Esophagus squamous epithelium (tissue), 4 donors: ENCODE results near the gene SS18L1.

ENCODE experiments used
- CTCF ChIP-seq, 6 experiments: fragments of 450-650 bp in 4 of 6; fragments of 200-600 bp in 2 of 6; sonication (generic) in 2 of 6; IDR thresholded peaks; one replicate each; pipeline ENCODE4 v1.5.1; 2016 to 2019; ENCODE audit warnings: antibody characterized with exemption in 6 of 6, mild to moderate bottlenecking in 4 of 6, moderate library complexity in 4 of 6
- POLR2A ChIP-seq, 4 donors: fragments of 450-650 bp; IDR thresholded peaks; one replicate each; pipeline ENCODE4 v1.6.1; 2017; ENCODE audit warnings: antibody characterized with exemption in 4 of 4, mild to moderate bottlenecking in 4 of 4, moderate library complexity in 3 of 4

DNA sequence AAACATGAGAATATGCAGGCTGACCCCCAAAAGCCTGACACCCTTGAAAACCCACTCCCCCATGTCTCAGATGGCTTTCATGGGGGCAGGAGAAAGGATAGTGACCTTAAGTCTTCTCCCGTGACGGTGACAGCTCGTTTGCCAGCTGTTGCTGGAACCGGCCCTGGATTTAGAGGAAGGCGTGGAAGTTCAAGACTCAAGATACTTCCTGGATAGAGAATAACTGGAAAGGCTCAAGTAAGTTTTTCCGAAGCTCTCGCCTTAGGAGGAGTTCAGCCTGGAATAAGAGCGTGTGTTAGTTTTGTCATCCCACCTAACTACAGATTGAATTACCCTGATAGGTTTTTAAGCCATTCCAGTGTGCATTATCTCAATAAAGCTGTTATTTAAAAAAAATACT is 27.7 kb downstream of the SS18L1 start:
- no peak for TF ChIP-seq CTCF (IDR thresholded peaks at IDR 0.05)
- no peak for TF ChIP-seq POLR2A (IDR thresholded peaks at IDR 0.05)
